Lung (tissue), 12 donors: ENCODE measurements around the gene RLF. TPM values are rescaled to one million over a fixed set of nuclear protein-coding genes. Genes with fewer than 3 reads are reported as not detected.

Source experiments
- ATAC-seq: fragments of 200-7000 bp; cut with Tn5 transposase; one replicate; pipeline ENCODE4 v1.9.1; 2020; ENCODE audit warnings: moderate number of reproducible peaks; ENCODE audit not compliant: insufficient read depth, low FRiP score
- DNase-seq, 3 donors: peaks; one replicate each; pipeline ENCODE4 v3.0.0-alpha.2; 2013 to 2017
- H3K27ac ChIP-seq, 2 donors: one replicate each; pipeline ENCODE4 v1.5.1; 2013; ENCODE audit warnings: mild to moderate bottlenecking in 2 of 2, moderate library complexity in 2 of 2, control low read depth in 1 of 2, inconsistent platforms in 1 of 2, low read depth in 1 of 2, low read length in 1 of 2
- H3K27me3 ChIP-seq, 3 donors: one replicate each; pipeline ENCODE4 v1.5.1; 2013; ENCODE audit warnings: low read length in 2 of 3; ENCODE audit not compliant: control insufficient read depth in 3 of 3, insufficient read depth in 3 of 3
- H3K36me3 ChIP-seq, 4 donors: one replicate each; pipeline ENCODE4 v1.5.1; 2013; ENCODE audit warnings: low read length in 4 of 4, mild to moderate bottlenecking in 1 of 4, moderate library complexity in 1 of 4; ENCODE audit not compliant: control insufficient read depth in 4 of 4, insufficient read depth in 4 of 4
- H3K4me1 ChIP-seq, 5 donors: one replicate each; pipeline ENCODE4 v1.5.1; 2013; ENCODE audit warnings: low read length in 5 of 5, mild to moderate bottlenecking in 2 of 5, moderate library complexity in 1 of 5; ENCODE audit not compliant: control insufficient read depth in 5 of 5, insufficient read depth in 5 of 5
- H3K4me3 ChIP-seq: one replicate; pipeline ENCODE4 v1.5.1; 2013; ENCODE audit warnings: mild to moderate bottlenecking, control low read depth, moderate library complexity
- H3K9ac ChIP-seq, 2 donors: one replicate each; pipeline ENCODE4 v1.5.1; 2013; ENCODE audit warnings: low read length in 2 of 2, control low read depth in 1 of 2; ENCODE audit not compliant: insufficient read depth in 1 of 2
- H3K9me3 ChIP-seq, 4 donors: one replicate each; pipeline ENCODE4 v1.5.1; 2013; ENCODE audit warnings: low read length in 3 of 4, mild to moderate bottlenecking in 1 of 4, moderate library complexity in 1 of 4; ENCODE audit not compliant: control insufficient read depth in 4 of 4, insufficient read depth in 3 of 4
- WGBS, 2 donors: extraction: QIAGEN DNeasy Blood & Tissue Kit; methylation state at CpG; one replicate each; pipeline ENCODE4 v1.1.7; 2013; 5-methylcytosine and 5-hydroxymethylcytosine counted together
- polyA plus RNA-seq, 2 donors: library from polyadenylated mRNA; stranded (reverse); fragments of 200-250 nt; gene quantifications; one replicate each; pipeline ENCODE4 v1.2.1, GENCODE V29; 2013
- total RNA-seq, 2 donors: library from RNA; depleted of rRNA in 1 of 2; stranded (reverse); fragments of >200 nt in 1 of 2; gene quantifications; one replicate each; pipeline ENCODE4 v1.2.1, GENCODE V29; 2014 to 2021
- TF ChIP-seq, protein P1 (sequence below): IDR thresholded peaks from 2 replicates; pipeline ENCODE4 v1.5.1; 2012; ENCODE audit warnings: mild to moderate bottlenecking; ENCODE audit errors: control extremely low read depth, extremely low read depth
- donor health status: control.
- donor health status: control.
- donor health status: Bipolar disorder and iron deficiency.
- donor health status: healthy.
- donor health status: DM: yes; HTN: yes; CAD: no.

The RLF gene
- total and polyA plus RNA-seq, 4 donors, result 3.5 to 43.1 (median 8.5) TPM

DNA sequence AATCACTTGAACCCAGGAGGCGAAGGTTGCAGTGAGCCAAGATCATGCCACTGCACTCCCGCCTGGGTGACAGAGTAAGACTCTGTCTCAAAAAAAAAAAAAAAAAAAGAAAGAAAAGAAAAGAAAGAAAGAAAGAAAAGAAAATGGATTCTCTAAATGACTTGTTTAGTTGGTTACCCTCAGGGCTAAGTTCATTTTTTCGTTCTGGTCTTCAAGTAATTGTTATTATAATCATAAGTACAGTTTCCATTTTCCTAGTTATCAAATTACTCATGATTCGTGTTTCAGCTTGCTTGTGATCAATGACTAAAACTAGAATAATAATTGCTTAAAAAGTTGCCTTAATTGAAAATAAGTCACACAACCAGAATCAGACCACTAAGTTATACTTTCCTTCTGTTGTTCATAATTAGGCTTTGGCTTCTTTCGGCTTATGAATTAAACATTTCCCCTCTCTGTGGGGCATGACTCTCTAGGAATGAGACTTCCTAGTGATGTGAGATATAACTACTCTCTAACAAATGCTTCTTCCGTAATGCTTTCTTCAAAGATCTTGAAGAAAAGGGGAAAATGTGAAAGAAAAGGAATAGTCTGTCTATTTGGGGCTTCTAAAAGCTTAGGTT, 9.6 kb upstream of the RLF start:
- H3K27me3 ChIP-seq, result peaks cover 0 to 3% (median 0%) of the 10 kb centered on the region in 3 donors
- H3K9ac ChIP-seq, result no peak overlapping the region
- no peak overlapping the region for H3K27ac ChIP-seq
- H3K4me1 ChIP-seq, result peaks cover 0 to 3% (median 0%) of the 10 kb centered on the region in 5 donors
- no peak overlapping the region for H3K4me3 ChIP-seq
- TF ChIP-seq, protein P1, sequence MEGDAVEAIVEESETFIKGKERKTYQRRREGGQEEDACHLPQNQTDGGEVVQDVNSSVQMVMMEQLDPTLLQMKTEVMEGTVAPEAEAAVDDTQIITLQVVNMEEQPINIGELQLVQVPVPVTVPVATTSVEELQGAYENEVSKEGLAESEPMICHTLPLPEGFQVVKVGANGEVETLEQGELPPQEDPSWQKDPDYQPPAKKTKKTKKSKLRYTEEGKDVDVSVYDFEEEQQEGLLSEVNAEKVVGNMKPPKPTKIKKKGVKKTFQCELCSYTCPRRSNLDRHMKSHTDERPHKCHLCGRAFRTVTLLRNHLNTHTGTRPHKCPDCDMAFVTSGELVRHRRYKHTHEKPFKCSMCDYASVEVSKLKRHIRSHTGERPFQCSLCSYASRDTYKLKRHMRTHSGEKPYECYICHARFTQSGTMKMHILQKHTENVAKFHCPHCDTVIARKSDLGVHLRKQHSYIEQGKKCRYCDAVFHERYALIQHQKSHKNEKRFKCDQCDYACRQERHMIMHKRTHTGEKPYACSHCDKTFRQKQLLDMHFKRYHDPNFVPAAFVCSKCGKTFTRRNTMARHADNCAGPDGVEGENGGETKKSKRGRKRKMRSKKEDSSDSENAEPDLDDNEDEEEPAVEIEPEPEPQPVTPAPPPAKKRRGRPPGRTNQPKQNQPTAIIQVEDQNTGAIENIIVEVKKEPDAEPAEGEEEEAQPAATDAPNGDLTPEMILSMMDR, result no peak
- 87 to 94% methylated on average over 5 to 6 of the region's 6 CpGs for WGBS, 2 donors
- no peaks in the 10 kb centered on the region for H3K9me3 ChIP-seq
- no peak for DNase-seq
- ATAC-seq, result no peak
- H3K36me3 ChIP-seq, result no peaks in the 10 kb centered on the region

DNA sequence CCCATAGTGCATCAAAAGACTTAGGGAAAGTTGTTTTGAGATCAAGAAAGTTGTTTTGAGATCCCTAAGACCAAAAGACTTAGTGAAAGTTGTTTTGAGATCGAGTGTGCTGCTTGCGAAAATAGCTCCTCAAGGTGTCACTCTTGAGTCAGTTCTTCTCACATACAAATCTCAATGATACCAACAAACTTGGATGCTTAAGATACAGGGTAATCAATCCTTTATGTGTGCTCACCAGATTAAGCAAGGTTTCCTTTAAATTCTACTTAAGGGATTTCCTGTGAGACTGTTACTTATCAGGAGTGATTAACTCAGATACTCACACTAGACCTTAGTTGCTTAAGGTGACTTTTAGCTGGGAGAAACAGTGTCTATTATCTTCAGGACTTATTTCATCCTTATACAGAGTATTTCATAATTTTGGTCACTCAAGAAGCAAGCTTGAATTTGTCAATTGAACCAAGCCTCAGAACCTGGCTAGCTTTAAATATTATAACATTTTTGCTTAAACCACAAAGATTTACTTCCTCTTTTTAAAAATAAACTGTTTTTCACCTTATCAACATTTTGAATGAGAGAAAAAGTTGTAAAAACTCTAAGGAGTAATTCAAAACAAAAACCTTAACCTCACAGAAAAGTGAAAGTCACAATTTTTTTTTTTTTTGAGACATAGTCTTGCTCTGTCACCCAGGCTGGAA, 8.0 kb upstream of the RLF start:
- H3K9ac ChIP-seq, result peak overlapping the region in 1 of 2 donors; percentile 0
- H3K4me1 ChIP-seq, result peaks cover 0 to 7% (median 0%) of the 10 kb centered on the region in 5 donors
- WGBS, 2 donors, result 1 to 3% methylated on average over 2 of the region's 2 CpGs
- DNase-seq, result peak in 2 of 3 donors; percentile 76 to 82
- no peak overlapping the region for H3K27ac ChIP-seq
- ATAC-seq, result no peak
- H3K36me3 ChIP-seq, result no peaks in the 10 kb centered on the region
- no peaks in the 10 kb centered on the region for H3K27me3 ChIP-seq
- no peaks in the 10 kb centered on the region for H3K9me3 ChIP-seq
- TF ChIP-seq, protein P1, result peak; percentile 61
- H3K4me3 ChIP-seq, result no peak overlapping the region

DNA sequence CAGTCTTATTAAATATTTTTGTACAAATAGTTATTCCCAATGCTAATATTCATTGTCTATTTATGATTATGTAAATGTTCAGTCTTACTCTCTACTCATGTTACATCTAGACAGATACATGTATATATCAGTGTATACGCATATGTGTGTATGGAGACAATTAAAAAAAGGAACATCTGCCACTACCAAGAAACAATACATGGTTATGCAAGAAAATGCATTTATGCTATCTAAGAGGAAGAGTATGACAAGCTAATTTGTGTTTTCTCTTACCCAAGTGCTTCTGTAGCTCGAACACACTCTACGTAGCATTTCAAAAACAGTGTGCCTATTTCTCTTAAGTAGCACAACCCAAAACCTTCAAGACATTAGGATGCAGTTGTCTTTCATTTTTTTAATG, 6.1 kb upstream of the RLF start:
- Histone ChIP-seq H3K9me3 (no peaks in the 10 kb centered on the region), H3K9ac (no peak overlapping the region), H3K4me1 (peaks cover 0 to 7% (median 0%) of the 10 kb centered on the region in 5 donors), H3K27ac (no peak overlapping the region), H3K36me3 (no peaks in the 10 kb centered on the region), H3K27me3 (no peaks in the 10 kb centered on the region), H3K4me3 (no peak overlapping the region)
- TF ChIP-seq, protein P1, result no peak
- ATAC-seq (no peak), DNase-seq (no peak)
- 32 to 78% methylated on average over 3 of the region's 3 CpGs for WGBS, 2 donors
